SW480 (cell line): Measurements from ENCODE around the gene HCFC2.
"Not testable (repeated sequence)": the region's sequence is repeated elsewhere in the genome, so short reads cannot be mapped to it uniquely, and the experiment has no call there.

Experiments used
- DNase-seq: peaks from one replicate; pipeline ENCODE4 v3.0.0-alpha.2; 2016; ENCODE audit warnings: low spot score

The HCFC2 gene

DNA sequence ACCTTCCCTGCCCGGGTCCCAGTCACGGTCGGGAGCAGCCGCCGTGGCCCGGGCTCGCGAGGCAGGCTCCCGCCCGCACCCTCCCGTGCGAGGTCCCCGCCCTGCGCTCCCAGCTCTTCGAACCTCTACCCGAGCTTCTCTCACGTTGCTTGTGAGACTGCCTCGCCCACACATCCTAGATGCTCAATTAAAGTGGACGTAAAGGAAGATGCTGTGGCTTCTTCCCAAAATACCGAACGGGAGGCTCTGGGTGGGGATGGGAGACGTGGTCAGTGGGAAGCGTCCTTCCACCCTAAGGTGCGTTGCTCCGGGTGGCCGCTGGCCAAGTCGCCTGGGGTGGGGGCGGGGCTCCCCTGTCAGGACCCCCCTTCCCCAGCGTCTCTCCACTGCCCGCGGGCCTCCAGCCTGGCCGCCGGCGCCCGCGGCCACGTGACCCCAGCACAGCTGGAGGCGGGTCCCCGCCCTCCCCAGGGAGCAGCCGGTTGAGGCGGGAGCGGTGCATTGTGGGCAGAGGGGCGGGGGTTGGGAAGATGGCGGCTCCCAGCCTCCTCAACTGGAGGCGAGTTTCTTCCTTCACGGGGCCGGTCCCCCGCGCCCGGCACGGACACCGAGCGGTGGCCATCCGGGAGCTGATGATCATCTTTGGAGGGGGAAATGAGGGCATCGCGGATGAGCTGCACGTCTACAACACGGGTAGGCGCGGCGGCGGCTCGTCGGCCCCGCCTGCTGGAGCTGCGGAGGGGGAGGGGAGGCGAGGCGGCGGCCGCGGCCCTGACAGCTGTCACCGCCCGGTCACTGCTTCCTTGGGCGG is at the start of gene HCFC2:
TSS of gene HCFC2 (plus strand) at position 501 of the 811 bp plus-strand sequence. CDS start at position 531, 30 bp downstream.
- DNase-seq, result peak; percentile 81

- not testable (repeated sequence) for DNase-seq
Measured at GRCh38 chr12:104021862-104022261, 42.5 kb upstream of the HCFC2 start.

DNA sequence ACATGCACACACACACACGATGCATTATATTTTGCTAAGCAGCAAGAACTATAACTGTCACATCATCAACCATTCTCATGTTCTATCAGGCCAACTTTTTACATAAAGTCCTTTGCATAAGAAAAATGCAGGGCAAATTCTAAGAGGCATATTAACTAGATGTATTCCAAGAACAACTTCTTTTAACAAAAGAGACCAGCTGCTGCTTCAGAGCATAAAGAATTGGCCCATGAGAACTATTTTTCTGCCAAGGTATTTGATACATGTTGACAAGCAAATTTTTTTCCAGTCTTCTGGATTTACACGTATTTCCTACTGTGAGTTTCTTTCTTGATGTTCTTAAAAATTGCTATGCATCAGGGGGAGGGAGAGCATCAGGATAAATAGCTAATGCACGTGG is 41.5 kb upstream of the HCFC2 start:
- no peak for DNase-seq

- no peak for DNase-seq
Measured at GRCh38 chr12:104023710-104024109, 40.6 kb upstream of the HCFC2 start.

- no peak for DNase-seq
Measured at GRCh38 chr12:104024348-104024747, 40.0 kb upstream of the HCFC2 start.

- DNase-seq, result no peak
Measured at GRCh38 chr12:104025771-104026170, 38.6 kb upstream of the HCFC2 start.

GRCh38 chr12:104026841-104027599 is 37.3 kb upstream of the HCFC2 start:
- DNase-seq, result no peak

DNA sequence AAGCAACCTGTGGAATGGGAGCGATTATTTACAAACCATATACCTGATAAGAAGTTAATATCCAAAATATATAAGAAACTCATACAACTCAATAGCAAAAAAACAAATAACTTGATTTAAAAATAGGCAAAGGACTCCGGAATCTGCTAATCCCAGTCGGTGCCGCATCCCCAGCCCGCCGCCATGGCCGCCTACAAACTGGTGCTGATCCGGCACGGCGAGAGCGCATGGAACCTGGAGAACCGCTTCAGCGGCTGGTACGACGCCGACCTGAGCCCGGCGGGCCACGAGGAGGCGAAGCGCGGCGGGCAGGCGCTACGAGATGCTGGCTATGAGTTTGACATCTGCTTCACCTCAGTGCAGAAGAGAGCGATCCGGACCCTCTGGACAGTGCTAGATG is 33.7 kb upstream of the HCFC2 start:
- not testable (repeated sequence) for DNase-seq

DNA sequence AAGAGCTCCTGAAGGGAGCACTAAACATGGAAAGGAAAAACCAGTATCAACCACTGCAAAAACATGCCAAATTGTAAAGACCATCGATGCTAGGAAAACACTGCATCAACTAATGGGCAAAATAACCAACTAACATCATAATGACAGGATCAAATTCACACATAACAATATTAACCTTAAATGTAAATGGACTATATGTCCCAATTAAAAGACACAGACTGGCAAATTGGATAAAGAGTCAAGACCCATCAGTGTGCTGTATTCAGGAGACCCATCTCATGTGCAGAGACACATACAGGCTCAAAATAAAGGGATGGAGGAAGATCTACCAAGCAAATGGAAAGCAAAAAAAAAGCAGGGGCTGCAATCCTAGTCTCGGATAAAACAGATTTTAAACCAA is 28.2 kb upstream of the HCFC2 start:
- DNase-seq, result not testable (repeated sequence)

DNA sequence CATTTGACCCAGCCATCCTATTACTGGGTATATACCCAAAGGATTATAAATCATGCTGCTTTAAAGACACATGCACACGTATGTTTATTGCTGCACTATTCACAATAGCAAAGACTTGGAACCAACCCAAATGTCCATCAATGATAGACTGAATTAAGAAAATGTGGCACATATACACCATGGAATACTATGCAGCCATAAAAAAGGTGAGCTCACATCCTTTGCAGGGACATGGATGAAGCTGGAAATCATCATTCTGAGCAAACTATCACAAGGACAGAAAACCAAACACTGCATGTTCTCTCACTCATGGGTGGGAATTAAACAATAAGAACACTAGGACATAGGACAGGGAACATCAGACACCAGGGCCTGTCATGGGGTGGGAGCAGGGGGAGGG is 24.6 kb upstream of the HCFC2 start:
- DNase-seq, result not testable (repeated sequence)

DNA sequence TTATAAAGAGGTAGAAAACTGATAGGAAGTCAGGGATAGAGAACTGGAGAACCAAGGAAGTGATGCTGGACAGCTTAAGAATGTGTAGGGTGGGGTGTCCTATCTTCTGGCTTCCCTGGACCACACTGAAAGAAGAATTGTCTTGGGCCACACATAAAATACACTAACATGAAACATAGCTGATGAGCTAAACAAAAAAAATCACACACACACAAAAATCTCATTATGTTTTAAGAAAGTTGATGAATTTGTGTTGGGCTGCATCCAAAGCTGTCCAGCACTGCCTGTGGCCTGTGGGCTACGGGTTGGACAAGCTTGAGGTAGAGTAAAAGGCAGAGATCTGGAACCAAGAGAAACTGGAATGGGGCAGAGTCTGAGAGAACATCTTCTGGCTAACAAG is 21.8 kb upstream of the HCFC2 start:
- DNase-seq, result no peak

GRCh38 chr12:104044158-104044557 is 20.2 kb upstream of the HCFC2 start:
- DNase-seq, result no peak

- no peak for DNase-seq
Measured at GRCh38 chr12:104046306-104046705, 18.0 kb upstream of the HCFC2 start.

GRCh38 chr12:104048162-104048561 is 16.2 kb upstream of the HCFC2 start:
- no peak for DNase-seq

GRCh38 chr12:104048811-104049210 is 15.5 kb upstream of the HCFC2 start:
- DNase-seq, result no peak

DNA sequence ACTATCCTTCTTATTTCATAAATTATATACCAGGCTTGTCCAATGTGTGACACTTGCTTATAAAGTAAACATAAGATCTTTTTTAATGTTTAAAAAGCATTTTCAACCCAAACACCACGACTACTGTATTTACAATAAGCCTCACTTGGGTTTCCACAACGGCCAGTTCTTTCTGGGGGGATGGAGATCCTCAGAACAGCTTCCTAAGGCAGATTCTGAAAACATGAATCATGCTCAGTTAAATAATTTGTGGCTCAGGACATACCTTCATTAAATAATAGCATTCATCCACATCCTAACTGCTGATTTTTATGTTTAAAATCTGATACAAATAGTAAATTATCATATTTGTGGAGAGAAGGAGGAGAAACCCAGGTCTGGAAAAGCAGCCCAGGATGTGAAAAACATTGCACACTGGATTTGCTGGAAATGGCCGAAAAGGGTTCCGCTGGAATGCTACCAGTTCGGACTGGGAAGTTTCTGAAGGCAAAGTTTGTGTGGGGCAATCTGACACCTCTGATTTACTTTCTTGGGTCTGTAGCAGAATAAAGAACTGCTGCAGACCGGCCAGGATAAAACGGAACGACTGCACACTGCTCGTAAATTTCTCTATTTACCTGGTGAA is 14.9 kb upstream of the HCFC2 start:
- DNase-seq, result no peak

DNA sequence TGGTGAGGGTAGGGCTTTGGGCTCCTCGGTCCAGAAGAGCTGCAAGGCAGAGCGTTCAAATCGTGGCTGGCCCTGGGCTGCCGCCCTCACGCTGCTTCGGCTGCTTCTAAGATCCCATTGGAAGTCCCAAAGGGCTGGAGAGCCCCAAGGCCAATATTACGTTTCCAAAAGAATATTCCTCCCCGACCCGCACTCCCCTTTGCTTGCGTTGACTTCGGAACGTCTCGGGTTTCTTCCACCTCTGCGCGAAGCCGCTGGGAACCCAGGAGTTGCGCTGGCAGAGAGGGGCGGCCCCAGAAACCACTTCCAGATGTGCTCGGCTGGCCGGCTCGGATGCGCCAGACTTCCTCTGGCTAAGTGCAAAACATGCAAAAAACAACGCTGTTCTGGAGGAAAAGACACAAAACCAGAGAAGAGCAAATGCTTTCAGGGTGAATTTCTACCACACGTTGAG is 14.4 kb upstream of the HCFC2 start, which contains the start of gene GLT8D2:
TSS of gene GLT8D2 (minus strand) at position 285 of the 454 bp plus-strand sequence. CDS start 30,539 bp downstream, outside the sequence.
- DNase-seq, result no peak

DNA sequence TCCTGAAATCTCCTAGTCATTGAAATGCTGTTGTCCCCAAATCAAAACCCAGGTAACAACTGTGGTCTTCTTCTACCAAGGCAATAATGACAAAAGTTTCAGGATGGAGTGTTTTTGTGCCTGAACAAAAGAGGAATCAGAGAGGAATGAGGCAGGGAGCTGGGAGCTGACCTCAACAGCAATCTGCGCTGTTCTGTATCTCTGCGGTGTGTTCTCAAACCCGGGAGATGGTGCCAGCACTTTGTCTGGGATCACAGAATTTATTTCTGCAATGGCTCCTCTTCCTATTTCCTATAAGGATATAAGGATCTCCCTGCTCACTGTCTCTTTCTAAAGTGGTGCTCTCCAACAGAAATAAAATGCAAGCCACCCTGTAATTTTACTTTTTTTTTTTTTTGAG is 13.9 kb upstream of the HCFC2 start:
- DNase-seq, result no peak

DNA sequence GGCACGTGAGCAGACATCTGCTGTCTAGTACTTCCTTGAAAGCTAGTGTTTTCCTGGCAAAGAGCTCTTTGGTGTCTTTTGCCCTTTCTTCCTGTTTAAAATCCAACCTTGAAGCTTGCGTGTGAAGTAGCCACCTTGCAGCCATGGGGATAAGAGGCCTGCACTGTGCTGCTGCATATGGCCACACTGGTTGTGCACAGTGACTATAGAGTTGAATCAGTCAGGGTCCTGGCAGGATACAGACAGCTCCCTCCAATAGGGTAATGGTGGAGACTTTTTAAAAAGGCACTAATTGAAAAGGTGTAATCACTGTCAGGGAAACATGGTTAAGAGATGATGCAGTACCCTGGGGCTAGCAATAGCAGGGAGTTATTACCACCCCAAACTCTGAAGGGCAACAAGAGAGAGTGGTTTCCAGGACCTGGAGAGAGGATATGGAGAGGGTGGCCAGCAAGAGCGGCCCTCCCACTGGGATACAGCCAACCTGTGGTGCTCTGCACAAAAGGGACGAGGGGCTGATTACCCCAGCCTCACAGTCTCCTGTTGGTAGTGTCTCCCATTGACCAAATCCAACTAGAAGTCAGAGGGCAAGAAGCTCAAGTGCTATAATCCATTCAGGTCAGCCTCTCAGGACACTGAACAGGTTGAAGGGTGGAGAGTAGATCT is 9.5 kb upstream of the HCFC2 start:
- DNase-seq, result no peak

- no peak for DNase-seq
Measured at GRCh38 chr12:104055686-104056388, 8.5 kb upstream of the HCFC2 start.

- no peak for DNase-seq
Measured at GRCh38 chr12:104056419-104056972, 7.8 kb upstream of the HCFC2 start.
